AG09309 (cell line): ENCODE results near the gene SUSD2.
"Not testable (repeated sequence)": the region's sequence is repeated elsewhere in the genome, so short reads cannot be mapped to it uniquely, and the experiment has no call there.

Experiments used
- DNase-seq: peaks from one replicate; pipeline ENCODE4 v3.0.0-alpha.2; 2010; ENCODE audit warnings: low read depth
- H3K4me3 ChIP-seq: 2 replicates; pipeline ENCODE4 v1.5.1; 2011; ENCODE audit warnings: mild to moderate bottlenecking, low read depth, low read length, moderate library complexity; ENCODE audit not compliant: control insufficient read depth
- TF ChIP-seq, protein P1 (sequence below): IDR thresholded peaks from 2 replicates; pipeline ENCODE4 v1.5.1; 2011; ENCODE audit warnings: mild to moderate bottlenecking, low read depth, low read length, inconsistent platforms; ENCODE audit not compliant: insufficient read depth, control insufficient read depth; ENCODE audit errors: missing control alignments

The SUSD2 gene

DNA sequence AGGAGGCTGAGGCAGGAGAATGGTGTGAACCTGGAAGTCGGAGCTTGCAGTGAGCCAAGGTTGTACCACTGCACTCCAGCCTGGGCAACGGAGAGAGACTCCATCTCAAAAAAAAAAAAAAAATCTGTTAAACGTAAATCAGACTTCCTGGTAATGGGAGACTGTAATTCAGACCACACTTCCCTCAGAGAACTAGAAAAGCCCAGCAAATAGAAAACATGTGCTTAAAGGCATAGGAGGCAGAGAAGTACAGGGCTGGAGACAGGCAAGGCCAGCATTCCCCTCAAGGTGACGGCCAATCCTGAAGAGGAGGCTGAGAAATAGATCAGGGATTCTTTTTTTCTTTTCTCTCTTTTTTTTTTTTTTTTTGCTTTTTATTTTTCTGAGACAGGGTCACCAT, 55.4 kb downstream of the SUSD2 start:
- no peak overlapping the region for H3K4me3 ChIP-seq
- TF ChIP-seq, protein P1, sequence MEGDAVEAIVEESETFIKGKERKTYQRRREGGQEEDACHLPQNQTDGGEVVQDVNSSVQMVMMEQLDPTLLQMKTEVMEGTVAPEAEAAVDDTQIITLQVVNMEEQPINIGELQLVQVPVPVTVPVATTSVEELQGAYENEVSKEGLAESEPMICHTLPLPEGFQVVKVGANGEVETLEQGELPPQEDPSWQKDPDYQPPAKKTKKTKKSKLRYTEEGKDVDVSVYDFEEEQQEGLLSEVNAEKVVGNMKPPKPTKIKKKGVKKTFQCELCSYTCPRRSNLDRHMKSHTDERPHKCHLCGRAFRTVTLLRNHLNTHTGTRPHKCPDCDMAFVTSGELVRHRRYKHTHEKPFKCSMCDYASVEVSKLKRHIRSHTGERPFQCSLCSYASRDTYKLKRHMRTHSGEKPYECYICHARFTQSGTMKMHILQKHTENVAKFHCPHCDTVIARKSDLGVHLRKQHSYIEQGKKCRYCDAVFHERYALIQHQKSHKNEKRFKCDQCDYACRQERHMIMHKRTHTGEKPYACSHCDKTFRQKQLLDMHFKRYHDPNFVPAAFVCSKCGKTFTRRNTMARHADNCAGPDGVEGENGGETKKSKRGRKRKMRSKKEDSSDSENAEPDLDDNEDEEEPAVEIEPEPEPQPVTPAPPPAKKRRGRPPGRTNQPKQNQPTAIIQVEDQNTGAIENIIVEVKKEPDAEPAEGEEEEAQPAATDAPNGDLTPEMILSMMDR: no peak
- DNase-seq: peak; percentile 13

GRCh38 chr22:24238101-24238694, 56.9 kb downstream of the SUSD2 start:
- DNase-seq: peak; percentile 3
- H3K4me3 ChIP-seq: not testable (repeated sequence)
